ENCODE results near the gene ZC3H7A. TPM values are rescaled to one million over a fixed set of nuclear protein-coding genes. Genes with fewer than 3 reads are reported as not detected.
"Not testable (repeated sequence)": the region's sequence is repeated elsewhere in the genome, so short reads cannot be mapped to it uniquely, and the experiment has no call there.

Gene ZC3H7A
- total and polyA plus RNA-seq, 2 of the 8 experiments (the other 6 are each of a cell fraction or from before 2014, with no cell fraction given) = 32.0 to 55.9 TPM

DNA sequence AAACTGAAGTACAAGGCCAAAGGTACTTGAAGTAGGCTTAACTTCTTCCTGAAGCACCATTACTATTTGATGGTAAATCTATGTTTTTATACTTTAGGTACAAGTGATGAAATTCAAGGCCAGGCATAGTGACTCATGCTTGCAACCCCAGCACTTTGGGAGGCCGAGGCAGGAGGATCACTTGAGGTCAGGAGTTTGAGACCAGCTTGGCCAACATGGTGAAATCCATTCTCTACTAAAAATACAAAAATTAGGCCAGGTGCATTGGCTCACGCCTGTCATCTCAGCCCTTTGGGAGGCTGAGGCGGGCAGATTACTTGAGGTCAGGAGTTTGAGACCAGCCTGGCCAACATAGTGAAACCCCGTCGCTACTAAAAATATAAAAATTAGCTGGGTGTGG, 26.6 kb upstream of the ZC3H7A start:
- not testable (repeated sequence) for H3K4me1 ChIP-seq (replicated peaks in 1 of 4; ENCODE audit: control insufficient read depth in 3 of 4, insufficient read depth in 4 of 4, low read length in 3 of 4); H2BK15ac ChIP-seq (ENCODE audit: low read length); H2AK5ac ChIP-seq (ENCODE audit: low read depth, low read length); H3K79me2 ChIP-seq (ENCODE audit: control insufficient read depth in 1 of 2, insufficient read depth in 2 of 2, low read length in 2 of 2); H2BK120ac ChIP-seq (replicated peaks; ENCODE audit: low read depth, low read length); H3K79me1 ChIP-seq (ENCODE audit: low read depth, low read length); H3K56ac ChIP-seq (replicated peaks; ENCODE audit: insufficient read length, low read depth, low read length); H2BK12ac ChIP-seq (ENCODE audit: low read depth, low read length); H4K8ac ChIP-seq (ENCODE audit: extremely low read depth, insufficient read depth, low read length); H2AFZ ChIP-seq (ENCODE audit: low read length); H3K27me3 ChIP-seq (replicated peaks in 1 of 4; ENCODE audit: control insufficient read depth in 3 of 4, extremely low read depth in 1 of 4, insufficient read depth in 3 of 4, low read length in 3 of 4); H3K18ac ChIP-seq (ENCODE audit: extremely low read depth, low read length); H3K36me3 ChIP-seq (ENCODE audit: control insufficient read depth in 2 of 4, insufficient read depth in 4 of 4, low read length in 3 of 4); FAIRE-seq; H2BK20ac ChIP-seq (ENCODE audit: low read length); H3K4ac ChIP-seq (replicated peaks; ENCODE audit: insufficient read length, low read depth, low read length); H4K5ac ChIP-seq (ENCODE audit: insufficient read length, low read depth, low read length); H3K4me3 ChIP-seq (ENCODE audit: extremely low read depth in 1 of 4, insufficient read depth in 2 of 4, low read depth in 3 of 4, low read length in 4 of 4); H4K91ac ChIP-seq (replicated peaks; ENCODE audit: insufficient read length, low read length); H3K9ac ChIP-seq (replicated peaks in 1 of 4; ENCODE audit: extremely low read depth in 1 of 4, low read depth in 3 of 4, low read length in 3 of 4); H3K23me2 ChIP-seq (ENCODE audit: low read depth, low read length); H4K20me1 ChIP-seq (replicated peaks in 1 of 2; ENCODE audit: control insufficient read depth in 1 of 2, insufficient read depth in 2 of 2, low read length in 2 of 2); H3K14ac ChIP-seq (ENCODE audit: insufficient read length); H2BK5ac ChIP-seq (ENCODE audit: low read depth, low read length); H3K23ac ChIP-seq (ENCODE audit: insufficient read length); H3K27ac ChIP-seq (ENCODE audit: low read depth, low read length); H3K9me3 ChIP-seq (ENCODE audit: insufficient read depth in 2 of 2, low read depth in 1 of 2, low read length in 1 of 2); DNase-seq (ENCODE audit: low read depth in 1 of 2, low spot score in 2 of 2); H3K4me2 ChIP-seq (ENCODE audit: insufficient read depth in 1 of 2, low read depth in 2 of 2, low read length in 2 of 2)
- ChIA-PET POLR2A (ENCODE audit: partially characterized antibody) (interaction anchor here (1.2 kb wide), 1 partner anchor 12 kb away, joined by 3 read pairs; no protein-coding TSS in a partner anchor), CTCF (ENCODE audit: partially characterized antibody) (interaction anchor here (0.6 to 1.2 kb wide), 2 partner anchors 20 to 25 kb away, joined by 3 read pairs; no protein-coding TSS in a partner anchor)
- WGBS, 2 experiments (ENCODE audit: extremely low coverage in 1 of 2, insufficient coverage in 1 of 2, insufficient read length in 1 of 2, insufficient replicate concordance in 2 of 2, low coverage in 1 of 2, low lambda C conversion rate in 2 of 2, missing lambda C conversion rate in 1 of 2) = 85% methylated on average over 5 of the region's 5 CpGs; no CpG with 5 or more reads in 1 of the 2 experiments
